A549 (cell line): Measurements from ENCODE around the gene ZKSCAN1.

Experiments
- CHD4 ChIP-seq: fragments of 200-600 bp; sonication (generic); IDR thresholded peaks from 2 replicates; pipeline ENCODE4 v1.6.1; 2016; ENCODE audit warnings: antibody characterized with exemption, mild to moderate bottlenecking, borderline replicate concordance
- CTCF ChIP-seq: fragments of >200 bp; sonication (Bioruptor Twin); formaldehyde crosslinking; IDR thresholded peaks from 3 replicates; pipeline ENCODE4 v1.5.1; 2016
- GATA3 ChIP-seq: IDR thresholded peaks from 2 replicates; pipeline ENCODE4 v1.6.1; 2012; ENCODE audit warnings: borderline replicate concordance
- JUNB ChIP-seq: fragments of >200 bp; sonication (Bioruptor Twin); formaldehyde crosslinking; IDR thresholded peaks from 2 replicates; pipeline ENCODE4 v1.6.1; 2016
- MAFK ChIP-seq: fragments of 450-650 bp; IDR thresholded peaks from 2 replicates; pipeline ENCODE4 v1.6.1; 2014; ENCODE audit not compliant: partially characterized antibody
- POLR2A ChIP-seq: IDR thresholded peaks from 2 replicates; pipeline ENCODE4 v1.6.1; 2012; ENCODE audit warnings: mild to moderate bottlenecking, low read length
- REST ChIP-seq: fragments of 200-600 bp; sonication (generic); IDR thresholded peaks from 2 replicates; pipeline ENCODE4 v1.6.1; 2016; ENCODE audit warnings: antibody characterized with exemption, mild to moderate bottlenecking, moderate library complexity
- TF ChIP-seq, protein P1 (sequence below): IDR thresholded peaks from 2 replicates; pipeline ENCODE4 v1.6.1; 2012

- TF ChIP-seq, protein P1, sequence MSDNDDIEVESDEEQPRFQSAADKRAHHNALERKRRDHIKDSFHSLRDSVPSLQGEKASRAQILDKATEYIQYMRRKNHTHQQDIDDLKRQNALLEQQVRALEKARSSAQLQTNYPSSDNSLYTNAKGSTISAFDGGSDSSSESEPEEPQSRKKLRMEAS, result no peak
- no peak for TF ChIP-seq CTCF
- no peak for TF ChIP-seq GATA3
- TF ChIP-seq POLR2A, result no peak
- TF ChIP-seq REST, result no peak
- no peak for TF ChIP-seq JUNB
- no peak for TF ChIP-seq MAFK
- no peak for TF ChIP-seq CHD4
These were observed 29.3 kb downstream of the ZKSCAN1 start for GRCh38 chr7:100044718-100045117.
